GM18499 (cell line): ENCODE results near the gene ZNF853.
"Not testable (repeated sequence)": the region's sequence is repeated elsewhere in the genome, so short reads cannot be mapped to it uniquely, and the experiment has no call there.

Experiments
- ATAC-seq: cut with Tn5 transposase; IDR thresholded peaks from one replicate; pipeline ENCODE4 v1.9.1; 2021; ENCODE audit warnings: moderate number of reproducible peaks; ENCODE audit not compliant: insufficient read depth, unreplicated experiment

Gene ZNF853

DNA sequence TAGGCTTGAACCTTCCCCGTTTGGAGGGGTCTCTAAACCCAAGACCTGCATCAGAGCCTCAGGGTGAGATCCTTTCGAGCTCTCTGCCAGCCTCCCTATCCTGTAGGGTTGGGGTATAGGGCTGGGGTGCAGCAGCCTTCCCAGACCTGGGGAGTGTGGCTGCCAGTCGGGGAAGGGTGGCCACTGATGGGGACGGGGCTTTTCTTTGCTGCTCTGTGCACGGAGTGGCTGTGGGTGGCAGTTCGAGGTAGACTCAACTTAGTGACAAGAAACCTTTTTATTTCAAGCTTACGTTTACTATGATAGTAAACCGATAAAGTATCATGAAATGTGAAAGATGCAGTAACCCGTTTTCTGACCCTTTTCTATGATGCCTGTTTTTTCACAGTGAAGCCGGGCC, 34.7 kb downstream of the ZNF853 start:
- ATAC-seq: no peak

DNA sequence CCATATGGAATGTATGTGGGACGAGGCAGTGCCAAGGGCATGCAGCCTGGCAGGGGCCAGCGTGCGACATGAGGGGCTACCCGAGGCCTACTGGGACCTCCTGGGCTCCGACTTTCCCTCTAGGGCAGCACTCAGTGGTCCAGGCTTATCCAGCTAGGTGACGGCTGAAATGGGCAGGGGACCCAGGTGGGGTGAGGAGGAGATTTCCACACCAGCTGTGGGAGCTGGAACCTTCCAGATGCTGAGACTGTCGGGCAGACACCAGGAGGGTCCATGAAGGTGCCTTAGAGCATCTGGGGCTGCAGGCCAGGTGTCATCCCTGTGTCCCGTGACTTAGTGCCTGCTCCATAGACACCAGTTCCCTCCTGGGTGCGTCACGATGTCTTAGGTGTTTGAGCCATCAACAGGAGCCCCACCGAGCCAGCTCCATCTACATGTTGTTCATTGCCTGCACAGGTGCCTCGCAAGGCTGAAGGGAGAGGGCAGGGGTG, 35.2 kb downstream of the ZNF853 start:
- no peak for ATAC-seq

DNA sequence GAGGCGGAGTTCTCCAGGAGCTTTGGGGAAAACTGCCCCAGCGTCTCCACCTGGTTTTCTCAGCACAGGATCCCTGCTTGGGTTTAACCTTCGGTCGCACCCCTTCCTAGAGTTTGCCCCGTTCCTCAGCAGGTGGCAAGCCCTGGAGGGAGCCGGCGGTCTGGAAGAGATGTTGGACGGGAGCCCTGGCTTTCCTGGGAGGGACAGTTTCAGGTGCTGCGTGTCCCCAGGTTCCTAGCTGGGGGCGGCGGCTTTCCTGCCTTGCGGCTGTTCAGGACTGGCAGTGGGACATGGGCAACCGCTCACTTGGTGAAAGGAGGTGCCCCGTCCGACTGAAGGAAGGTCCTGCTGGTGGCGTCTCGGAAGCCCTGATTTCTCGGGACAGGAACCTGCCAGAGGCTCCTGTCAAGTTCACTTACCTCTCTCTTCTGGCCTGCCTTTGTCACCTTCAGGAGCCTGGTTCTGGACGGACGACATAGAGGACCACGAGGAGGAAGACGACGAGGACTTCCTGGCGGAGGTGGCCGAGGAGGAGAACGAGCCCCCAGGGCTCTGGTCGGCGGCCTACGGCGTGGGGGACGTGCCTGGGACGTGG, 36.5 kb downstream of the ZNF853 start:
- no peak for ATAC-seq

DNA sequence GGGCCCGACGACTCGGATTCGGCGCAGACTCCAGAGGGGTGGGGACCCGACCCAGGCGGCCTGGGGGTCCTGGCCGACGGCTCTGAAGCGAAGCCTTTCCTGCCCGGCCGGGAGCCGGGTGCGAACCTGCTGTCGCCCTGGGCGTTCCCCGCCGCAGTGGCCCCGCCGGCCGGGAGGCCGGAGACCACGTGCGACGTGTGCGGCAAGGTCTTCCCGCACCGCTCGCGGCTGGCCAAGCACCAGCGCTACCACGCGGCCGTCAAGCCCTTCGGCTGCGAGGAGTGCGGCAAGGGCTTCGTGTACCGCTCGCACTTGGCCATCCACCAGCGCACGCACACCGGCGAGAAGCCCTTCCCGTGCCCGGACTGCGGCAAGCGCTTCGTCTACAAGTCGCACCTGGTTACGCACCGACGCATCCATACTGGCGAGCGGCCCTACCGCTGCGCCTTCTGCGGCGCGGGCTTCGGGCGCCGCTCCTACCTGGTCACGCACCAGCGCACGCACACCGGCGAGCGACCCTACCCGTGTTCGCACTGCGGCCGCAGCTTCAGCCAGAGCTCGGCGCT, 37.1 kb downstream of the ZNF853 start:
- ATAC-seq: no peak

DNA sequence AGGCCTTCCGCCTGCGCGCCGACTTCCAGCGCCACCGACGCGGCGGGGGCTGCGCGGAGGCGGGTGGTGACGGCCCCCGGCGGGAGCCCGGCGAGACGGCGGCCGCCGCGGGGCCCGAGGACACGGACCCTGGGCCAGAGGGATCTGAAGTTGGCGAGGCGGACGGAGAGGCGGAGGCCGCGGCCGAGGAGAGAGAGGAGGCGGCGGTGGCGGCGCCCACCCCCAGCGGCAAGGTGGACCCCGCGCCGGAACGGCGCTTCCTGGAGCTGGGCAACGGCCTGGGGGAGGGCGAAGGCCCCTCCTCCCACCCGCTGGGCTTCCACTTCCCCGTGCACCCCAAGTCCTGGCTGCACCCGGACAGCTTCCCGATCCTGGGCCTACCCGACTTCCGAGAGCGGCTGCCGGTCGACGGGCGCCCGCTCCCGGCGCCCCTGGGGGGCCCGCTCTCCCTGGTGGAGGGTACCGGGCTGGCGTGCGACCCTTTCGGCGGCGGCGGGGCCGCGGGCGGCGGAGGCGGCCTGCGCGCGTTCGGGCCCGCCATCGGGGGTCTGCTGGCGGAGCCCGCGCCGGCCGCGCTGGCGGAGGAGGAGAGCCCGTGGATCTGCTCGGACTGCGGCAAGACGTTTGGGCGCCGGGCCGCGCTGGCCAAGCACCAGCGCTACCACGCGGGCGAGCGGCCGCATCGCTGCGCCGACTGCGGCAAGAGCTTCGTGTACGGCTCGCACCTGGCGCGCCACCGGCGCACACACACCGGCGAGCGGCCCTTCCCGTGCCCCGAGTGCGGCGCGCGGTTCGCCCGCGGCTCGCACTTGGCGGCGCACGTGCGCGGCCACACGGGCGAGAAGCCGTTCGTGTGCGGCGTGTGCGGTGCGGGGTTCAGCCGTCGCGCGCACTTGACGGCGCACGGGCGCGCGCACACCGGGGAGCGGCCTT, 37.9 kb downstream of the ZNF853 start:
- no peak for ATAC-seq

DNA sequence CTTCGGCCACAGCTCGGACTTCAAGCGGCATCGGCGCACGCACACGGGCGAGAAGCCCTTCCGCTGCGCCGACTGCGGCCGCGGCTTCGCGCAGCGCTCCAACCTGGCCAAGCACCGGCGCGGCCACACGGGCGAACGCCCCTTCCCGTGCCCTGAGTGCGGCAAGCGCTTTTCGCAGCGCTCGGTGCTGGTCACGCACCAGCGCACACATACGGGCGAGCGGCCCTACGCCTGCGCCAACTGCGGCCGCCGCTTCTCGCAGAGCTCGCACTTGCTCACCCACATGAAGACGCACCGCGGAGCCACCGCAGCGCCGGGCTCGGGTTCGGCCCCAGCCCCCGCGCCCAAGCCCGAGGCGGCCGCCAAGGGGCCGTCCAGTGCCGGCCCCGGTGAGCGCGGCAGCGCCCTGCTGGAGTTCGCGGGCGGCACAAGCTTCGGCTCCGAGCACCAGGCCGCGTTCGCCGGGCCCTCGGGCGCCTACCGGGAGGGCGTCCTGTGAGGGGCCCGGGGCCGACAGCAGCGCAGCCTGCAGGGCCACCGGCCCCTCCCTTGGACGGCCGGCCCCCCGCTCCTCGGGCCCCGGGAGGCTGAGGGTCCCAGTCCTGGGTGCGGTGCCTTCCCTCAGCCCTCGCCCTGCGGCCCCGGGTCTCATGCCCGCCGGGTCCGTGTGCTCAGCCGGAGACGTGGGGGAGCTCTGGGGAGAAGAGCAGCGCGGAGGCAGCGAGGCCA, 38.9 kb downstream of the ZNF853 start:
- ATAC-seq: no peak

DNA sequence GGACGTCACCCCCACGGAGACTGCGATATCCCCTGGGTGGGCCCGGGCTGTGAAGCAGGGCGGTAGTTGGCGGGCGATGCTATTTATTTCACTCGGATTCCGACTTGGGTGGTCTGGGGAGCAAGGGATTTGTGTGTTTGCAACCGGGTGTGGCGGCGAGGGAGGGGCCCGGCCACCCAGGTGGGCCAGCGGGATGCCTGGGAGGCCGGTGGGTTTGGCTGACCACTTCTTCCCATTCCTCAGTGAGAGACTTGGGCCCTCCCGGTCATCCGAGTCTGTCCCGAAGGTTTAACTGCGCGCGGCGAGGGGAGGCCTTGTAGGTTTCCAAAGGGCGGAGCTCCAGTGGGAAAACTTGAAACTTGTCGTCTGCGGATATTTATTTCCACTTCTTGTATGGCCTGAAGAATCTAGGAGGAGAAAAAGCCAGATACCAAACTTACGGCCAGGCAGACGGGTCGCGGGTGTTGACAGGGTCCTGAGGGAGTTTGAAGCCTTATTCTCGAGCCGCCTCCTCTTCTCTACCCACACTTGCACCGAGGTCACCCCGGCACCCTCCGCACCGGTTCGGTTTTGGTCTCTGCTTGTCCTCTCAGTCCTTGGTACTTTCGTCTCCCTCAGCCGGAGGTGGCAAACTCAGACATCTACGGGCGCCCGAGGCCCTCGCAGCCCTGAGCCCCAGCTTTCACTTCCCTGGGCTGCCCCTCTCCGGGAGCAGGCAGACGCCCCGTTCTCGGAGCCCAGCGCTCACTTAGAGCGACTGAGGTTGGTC, 39.6 kb downstream of the ZNF853 start:
- no peak for ATAC-seq

DNA sequence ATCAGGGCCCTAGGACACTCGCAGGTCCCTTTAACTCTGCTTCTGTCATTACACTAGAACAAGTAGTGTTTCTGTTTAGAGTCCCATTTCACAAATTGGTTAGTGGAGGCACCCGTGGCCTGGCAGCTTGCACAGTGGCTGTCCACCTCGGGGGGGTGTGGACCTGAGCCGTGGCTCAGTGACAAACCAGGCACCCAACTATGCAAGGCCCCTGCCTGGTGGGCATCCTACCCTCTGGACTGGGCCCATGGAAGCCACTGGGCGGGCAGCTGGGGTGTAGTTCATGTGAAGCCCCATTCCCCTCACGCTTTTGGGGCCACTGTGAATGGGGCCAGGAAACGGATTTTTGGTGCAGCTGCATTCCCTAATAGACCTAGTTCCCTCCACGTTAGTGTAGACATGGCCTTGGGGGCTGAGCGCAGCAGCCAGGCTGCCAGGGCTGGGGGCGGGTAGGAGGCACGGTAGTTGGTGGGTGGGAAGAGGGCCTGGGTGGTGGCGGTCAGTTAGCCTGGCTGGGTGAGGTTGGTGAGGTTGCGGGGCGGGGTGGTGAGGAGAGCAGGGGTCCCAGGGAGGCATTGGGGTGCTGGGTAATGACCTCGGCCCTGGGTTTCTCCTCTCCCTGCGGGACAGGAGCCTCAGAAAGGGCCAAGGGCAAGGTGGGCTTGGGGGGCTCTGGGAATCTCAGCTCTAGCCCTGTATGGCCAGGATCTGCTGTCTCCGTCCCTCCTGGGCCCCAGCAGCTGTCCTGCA, 40.4 kb downstream of the ZNF853 start:
- ATAC-seq: no peak

DNA sequence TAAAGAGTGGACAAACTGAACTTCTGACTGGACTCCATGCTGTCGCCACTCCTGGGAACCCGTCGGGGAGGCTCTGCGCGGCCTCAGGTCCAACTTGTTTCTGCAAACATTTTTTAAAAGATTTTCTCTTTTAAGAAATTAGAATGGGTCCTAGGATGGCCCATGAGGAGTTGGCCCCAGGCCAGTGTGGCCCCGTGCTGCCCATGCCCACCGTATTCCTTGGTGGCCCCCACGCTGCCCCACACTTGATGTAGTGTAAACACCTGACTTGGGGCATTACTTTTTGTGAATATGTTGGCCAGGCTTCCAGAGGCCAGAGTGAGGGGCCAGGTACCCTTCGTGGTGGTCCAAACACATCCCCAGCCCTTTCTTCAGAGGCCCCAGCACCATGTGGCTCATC, 41.0 kb downstream of the ZNF853 start:
- no peak for ATAC-seq

DNA sequence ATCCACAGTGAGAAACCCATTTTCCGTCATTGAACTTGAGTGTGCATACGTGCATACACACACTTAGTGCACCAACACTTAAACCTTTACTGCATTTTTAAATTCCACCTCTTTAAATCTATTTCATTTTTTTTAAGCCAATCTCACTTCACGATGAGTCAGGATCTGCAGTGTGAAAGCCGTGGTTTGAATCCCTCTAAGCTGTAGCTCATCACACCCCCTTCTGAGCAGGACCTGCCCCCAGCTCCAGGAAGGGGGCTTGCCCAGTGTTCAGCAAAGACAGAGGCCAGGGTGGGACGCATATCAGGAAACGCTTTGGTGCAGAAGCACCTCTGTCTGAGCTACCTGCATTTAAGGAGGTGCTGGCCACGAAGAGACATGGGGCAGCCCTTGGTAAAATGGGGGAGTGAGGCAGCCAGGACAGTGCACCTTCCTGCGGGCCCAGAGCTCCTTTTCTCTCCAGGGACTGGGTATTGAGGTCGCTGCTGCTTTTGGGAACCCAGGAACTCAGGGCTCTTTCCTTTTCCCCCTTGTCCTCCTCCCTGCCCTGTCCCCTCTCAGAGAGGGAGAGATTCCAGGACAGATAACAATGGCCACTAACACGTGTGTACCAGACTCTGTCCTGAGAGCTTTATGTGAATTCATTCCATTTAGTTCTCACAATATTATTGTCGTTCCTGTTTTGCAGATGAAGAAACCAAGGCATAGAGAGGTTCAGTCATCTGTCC, 43.4 kb downstream of the ZNF853 start:
- ATAC-seq: no peak

DNA sequence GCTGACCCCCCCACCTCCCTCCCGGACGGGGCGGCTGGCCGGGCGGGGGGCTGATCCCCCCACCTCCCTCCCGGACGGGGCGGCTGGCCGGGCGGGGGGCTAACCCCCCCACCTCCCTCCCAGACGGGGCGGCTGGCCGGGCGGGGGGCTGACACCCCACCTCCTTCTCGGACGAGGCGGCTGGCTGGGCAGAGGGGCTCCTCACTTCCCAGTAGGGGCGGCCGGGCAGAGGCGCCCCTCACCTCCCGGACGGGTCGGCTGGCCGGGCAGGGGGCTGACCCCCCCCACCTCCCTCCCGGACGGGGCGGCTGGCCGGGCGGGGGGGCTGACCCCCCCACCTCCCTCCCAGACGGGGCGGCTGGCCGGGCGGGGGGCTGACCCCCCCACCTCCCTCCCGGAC, 55.4 kb downstream of the ZNF853 start:
- not testable (repeated sequence) for ATAC-seq
